NCI-H748 (cell line): ENCODE results near the gene SLC25A20.
"Not testable (repeated sequence)": the region's sequence is repeated elsewhere in the genome, so short reads cannot be mapped to it uniquely, and the experiment has no call there.

Source experiments
- DNase-seq: peaks from one replicate; lab custom pipeline; 2025; ENCODE audit not compliant: unreplicated experiment; lab: John Stamatoyannopoulos, UW

Gene SLC25A20

GRCh38 chr3:48898383-48899234 lies at the start of gene SLC25A20:
TSS of gene SLC25A20 (minus strand) at chr3:48898882. CDS start at chr3:48898794, 88 bp downstream.
- DNase-seq = peak; percentile 83

GRCh38 chr3:48945891-48946549 lies 47.3 kb upstream of the SLC25A20 start:
- no peak for DNase-seq

- no peak for DNase-seq
Measured at GRCh38 chr3:48945432-48945831, 46.8 kb upstream of the SLC25A20 start.

- no peak for DNase-seq
Measured at GRCh38 chr3:48938689-48939088, 40.0 kb upstream of the SLC25A20 start.

- DNase-seq = no peak
Measured at GRCh38 chr3:48938156-48938555, 39.5 kb upstream of the SLC25A20 start.

- no peak for DNase-seq
Measured at GRCh38 chr3:48935530-48935929, 36.8 kb upstream of the SLC25A20 start.

GRCh38 chr3:48934333-48934991 lies 35.8 kb upstream of the SLC25A20 start:
- no peak for DNase-seq

GRCh38 chr3:48931944-48932580 lies 33.4 kb upstream of the SLC25A20 start:
- DNase-seq = no peak

- DNase-seq = no peak
Measured at GRCh38 chr3:48930590-48930989, 31.9 kb upstream of the SLC25A20 start.

- DNase-seq = no peak
Measured at GRCh38 chr3:48929358-48930035, 30.8 kb upstream of the SLC25A20 start.

GRCh38 chr3:48928679-48929078 lies 30.0 kb upstream of the SLC25A20 start:
- no peak for DNase-seq

- DNase-seq = no peak
Measured at GRCh38 chr3:48927928-48928327, 29.2 kb upstream of the SLC25A20 start.

- DNase-seq = no peak
Measured at GRCh38 chr3:48926425-48927392, 28.0 kb upstream of the SLC25A20 start.

GRCh38 chr3:48919215-48920138 lies 20.8 kb upstream of the SLC25A20 start:
- DNase-seq = peak; percentile 53

GRCh38 chr3:48918388-48919214 lies 19.9 kb upstream of the SLC25A20 start, which contains the start of gene ARIH2:
TSS of gene ARIH2 (plus strand) at chr3:48918842. CDS start at chr3:48927559, 8,717 bp downstream.
- peak; percentile 88 for DNase-seq

GRCh38 chr3:48915296-48915695 lies 16.6 kb upstream of the SLC25A20 start:
- no peak for DNase-seq

- not testable (repeated sequence) for DNase-seq
Measured at GRCh38 chr3:48907026-48907425, 8.3 kb upstream of the SLC25A20 start.
